ENCODE measurements around the gene CDIPT.

- no peak for TF ChIP-seq POLR2A (IDR thresholded peaks at IDR 0.05; ENCODE audit: borderline replicate concordance, extremely low read depth, insufficient read depth, insufficient read length)
- no peak for TF ChIP-seq CTCF (IDR thresholded peaks at IDR 0.05 in 2 of 3, conservative IDR thresholded peaks at IDR 0.05 in 1 of 3; ENCODE audit: borderline replicate concordance in 1 of 3, insufficient read depth in 1 of 3, low read depth in 2 of 3, low read length in 2 of 3)
- TF ChIP-seq, protein P1, sequence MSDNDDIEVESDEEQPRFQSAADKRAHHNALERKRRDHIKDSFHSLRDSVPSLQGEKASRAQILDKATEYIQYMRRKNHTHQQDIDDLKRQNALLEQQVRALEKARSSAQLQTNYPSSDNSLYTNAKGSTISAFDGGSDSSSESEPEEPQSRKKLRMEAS (IDR thresholded peaks at IDR 0.05) = no peak
These were observed 43.7 kb upstream of the CDIPT start for GRCh38 chr16:29906520-29907244.

All from HCT116 (cell line).